Neural progenitor cell (in vitro differentiated cells): ENCODE results near the gene PBXIP1. TPM values are rescaled to one million over a fixed set of nuclear protein-coding genes. Genes with fewer than 3 reads are reported as not detected.
A peak's percentile ranks its signal among the peaks of the same experiment; 100 is the strongest.

Experiments
- DNase-seq: peaks from one replicate; pipeline ENCODE4 v3.0.0-alpha.2; 2016; ENCODE audit warnings: low spot score
- H2AFZ ChIP-seq: fragments of 200-600 bp; sonication (generic); replicated peaks from 2 replicates; pipeline ENCODE4 v1.6.1; 2016; ENCODE audit warnings: antibody characterized with exemption
- H3F3A ChIP-seq: fragments of 200-600 bp; sonication (generic); 2 replicates; pipeline ENCODE4 v1.6.1; 2016; ENCODE audit warnings: antibody characterized with exemption, low read depth
- H3K27ac ChIP-seq: fragments of 200-600 bp; sonication (generic); 2 replicates; pipeline ENCODE4 v1.5.1; 2016; ENCODE audit warnings: mild to moderate bottlenecking
- H3K27me3 ChIP-seq: fragments of 200-600 bp; sonication (generic); 2 replicates; pipeline ENCODE4 v1.6.1; 2016; ENCODE audit warnings: mild to moderate bottlenecking, moderate library complexity
- H3K36me3 ChIP-seq: fragments of 200-600 bp; sonication (generic); 2 replicates; pipeline ENCODE4 v1.5.1; 2016
- H3K4me1 ChIP-seq: fragments of 200-600 bp; sonication (generic); 2 replicates; pipeline ENCODE4 v1.6.1; 2016; ENCODE audit warnings: mixed run types
- H3K4me2 ChIP-seq: fragments of 200-600 bp; sonication (generic); 2 replicates; pipeline ENCODE4 v1.6.1; 2016
- H3K4me3 ChIP-seq: fragments of 200-600 bp; sonication (generic); 2 replicates; pipeline ENCODE4 v1.5.1; 2016
- H3K79me2 ChIP-seq: fragments of 200-600 bp; sonication (generic); 2 replicates; pipeline ENCODE4 v1.6.1; 2016; ENCODE audit warnings: low read depth
- H3K9ac ChIP-seq: fragments of 200-600 bp; sonication (generic); 2 replicates; pipeline ENCODE4 v1.6.1; 2016
- H3K9me3 ChIP-seq: fragments of 200-600 bp; sonication (generic); 2 replicates; pipeline ENCODE4 v1.5.1; 2016; ENCODE audit warnings: low read depth
- H4K20me1 ChIP-seq: fragments of 200-600 bp; sonication (generic); 2 replicates; pipeline ENCODE4 v1.6.1; 2016; ENCODE audit warnings: low read depth
- H3K27ac Mint-ChIP-seq: 3 replicates; pipeline ENCODE4 v1.8.0; 2021; ENCODE audit warnings: mixed read lengths
- H3K27me3 Mint-ChIP-seq: 2 replicates; pipeline ENCODE4 v1.8.0; 2022; ENCODE audit warnings: low read depth, mild to moderate bottlenecking, inconsistent platforms, moderate library complexity, mixed read lengths; ENCODE audit not compliant: insufficient read depth
- H3K36me3 Mint-ChIP-seq: 3 replicates; pipeline ENCODE4 v1.8.0; 2021; ENCODE audit warnings: mixed read lengths
- H3K4me1 Mint-ChIP-seq: 3 replicates; pipeline ENCODE4 v1.8.0; 2021; ENCODE audit warnings: mixed read lengths
- H3K4me3 Mint-ChIP-seq: 3 replicates; pipeline ENCODE4 v1.8.0; 2021; ENCODE audit warnings: mild to moderate bottlenecking, moderate library complexity, mixed read lengths
- H3K9me3 Mint-ChIP-seq: 3 replicates; pipeline ENCODE4 v1.8.0; 2020; ENCODE audit warnings: mixed read lengths
- CTCF ChIP-seq: fragments of 200-600 bp; sonication (generic); IDR thresholded peaks from 2 replicates; pipeline ENCODE4 v1.5.1; 2017; ENCODE audit warnings: antibody characterized with exemption, mild to moderate bottlenecking
- EZH2 ChIP-seq: fragments of 200-600 bp; sonication (generic); IDR thresholded peaks from 2 replicates; pipeline ENCODE4 v1.6.1; 2017; ENCODE audit warnings: antibody characterized with exemption, mild to moderate bottlenecking, moderate library complexity
- EZH2phosphoT487 ChIP-seq: fragments of 200-600 bp; sonication (generic); IDR thresholded peaks from 2 replicates; pipeline ENCODE4 v1.6.1; 2017; ENCODE audit warnings: antibody characterized with exemption
- total RNA-seq: library from RNA; depleted of rRNA; stranded (reverse); fragments of >200 nt; gene quantifications from 2 replicates; pipeline ENCODE4 v1.2.3, GENCODE V29; 2015; ENCODE audit warnings: low replicate concordance

PBXIP1 gene
- 21.4 and 64.0 TPM in 2 replicates for total RNA-seq

GRCh38 chr1:154955718-154956543, at the start of gene PBXIP1:
Gene PBXIP1 (minus strand): TSS chr1:154956099. CDS start chr1:154953721, 2,378 bp downstream.
- no peak for TF ChIP-seq EZH2phosphoT487
- peak; percentile 48 for TF ChIP-seq CTCF
- Mint-ChIP-seq H3K27ac (peak within 1 kb of the TSS; percentile 100), H3K36me3 (peaks cover 9% of the 10 kb centered on the region), H3K9me3 (no peaks in the 10 kb centered on the region), H3K27me3 (peaks cover 17% of the 10 kb centered on the region), H3K4me3 (peak within 1 kb of the TSS; percentile 94), H3K4me1 (peaks cover 72% of the 10 kb centered on the region)
- no peaks in the 10 kb centered on the region for H3K9me3 ChIP-seq
- H3K79me2 ChIP-seq = peaks cover 56% of the 10 kb centered on the region
- H3K9ac ChIP-seq = peak within 1 kb of the TSS; percentile 38
- no peaks in the 10 kb centered on the region for H3K36me3 ChIP-seq
- no peaks in the 10 kb centered on the region for H3K27me3 ChIP-seq
- H3K4me3 ChIP-seq = peak within 1 kb of the TSS; percentile 66
- H2AFZ ChIP-seq = peak within 1 kb of the TSS; percentile 53
- H3K4me2 ChIP-seq = peak within 1 kb of the TSS; percentile 85
- H3K4me1 ChIP-seq = peaks cover 45% of the 10 kb centered on the region
- peaks cover 49% of the 10 kb centered on the region for H4K20me1 ChIP-seq
- peaks cover 53% of the 10 kb centered on the region for H3F3A ChIP-seq
- DNase-seq = peak; percentile 95
- H3K27ac ChIP-seq = peak within 1 kb of the TSS; percentile 97

GRCh38 chr1:155005076-155006011, 49.4 kb upstream of the PBXIP1 start:
- Histone ChIP-seq H2AFZ (no peak overlapping the region), H3F3A (peaks cover 21% of the 10 kb centered on the region), H3K9me3 (no peaks in the 10 kb centered on the region), H4K20me1 (no peaks in the 10 kb centered on the region), H3K27ac (no peak overlapping the region), H3K27me3 (no peaks in the 10 kb centered on the region), H3K36me3 (no peaks in the 10 kb centered on the region), H3K79me2 (peaks cover 42% of the 10 kb centered on the region), H3K9ac (no peak overlapping the region), H3K4me2 (peak overlapping the region; percentile 98), H3K4me3 (no peak overlapping the region), H3K4me1 (peaks cover 25% of the 10 kb centered on the region)
- Mint-ChIP-seq H3K9me3 (peaks cover 2% of the 10 kb centered on the region), H3K36me3 (no peaks in the 10 kb centered on the region), H3K27me3 (peaks cover 5% of the 10 kb centered on the region), H3K4me1 (peaks cover 15% of the 10 kb centered on the region), H3K27ac (no peak overlapping the region), H3K4me3 (peak overlapping the region; percentile 53)
- no peak for TF ChIP-seq EZH2phosphoT487
- no peak for TF ChIP-seq EZH2
- TF ChIP-seq CTCF = no peak
- DNase-seq = no peak

- H3F3A ChIP-seq = peaks cover 29% of the 10 kb centered on the region
- H3K79me2 ChIP-seq = peaks cover 38% of the 10 kb centered on the region
- peak overlapping the region; percentile 29 for H3K27ac Mint-ChIP-seq
- peaks cover 21% of the 10 kb centered on the region for H3K4me1 Mint-ChIP-seq
- H4K20me1 ChIP-seq = no peaks in the 10 kb centered on the region
- H3K9me3 ChIP-seq = no peaks in the 10 kb centered on the region
- peak overlapping the region; percentile 84 for H3K4me3 Mint-ChIP-seq
- H3K27me3 ChIP-seq = no peaks in the 10 kb centered on the region
- no peaks in the 10 kb centered on the region for H3K36me3 Mint-ChIP-seq
- peak overlapping the region; percentile 98 for H3K4me2 ChIP-seq
- H3K9me3 Mint-ChIP-seq = peaks cover 2% of the 10 kb centered on the region
- no peak for DNase-seq
- TF ChIP-seq CTCF (no peak), EZH2phosphoT487 (no peak), EZH2 (no peak)
- H3K27ac ChIP-seq = no peak overlapping the region
- peaks cover 30% of the 10 kb centered on the region for H3K4me1 ChIP-seq
- peak overlapping the region; percentile 72 for H3K4me3 ChIP-seq
- H2AFZ ChIP-seq = no peak overlapping the region
- H3K36me3 ChIP-seq = no peaks in the 10 kb centered on the region
- peaks cover 5% of the 10 kb centered on the region for H3K27me3 Mint-ChIP-seq
- no peak overlapping the region for H3K9ac ChIP-seq
These were observed 48.6 kb upstream of the PBXIP1 start for GRCh38 chr1:155004352-155005075.
